ENCODE measurements around the gene LRRC56. TPM values are rescaled to one million over a fixed set of nuclear protein-coding genes. Genes with fewer than 3 reads are reported as not detected.

The LRRC56 gene
- total and polyA plus RNA-seq, 4 donors = 0.08 to 0.46 (median 0.20) TPM

DNA sequence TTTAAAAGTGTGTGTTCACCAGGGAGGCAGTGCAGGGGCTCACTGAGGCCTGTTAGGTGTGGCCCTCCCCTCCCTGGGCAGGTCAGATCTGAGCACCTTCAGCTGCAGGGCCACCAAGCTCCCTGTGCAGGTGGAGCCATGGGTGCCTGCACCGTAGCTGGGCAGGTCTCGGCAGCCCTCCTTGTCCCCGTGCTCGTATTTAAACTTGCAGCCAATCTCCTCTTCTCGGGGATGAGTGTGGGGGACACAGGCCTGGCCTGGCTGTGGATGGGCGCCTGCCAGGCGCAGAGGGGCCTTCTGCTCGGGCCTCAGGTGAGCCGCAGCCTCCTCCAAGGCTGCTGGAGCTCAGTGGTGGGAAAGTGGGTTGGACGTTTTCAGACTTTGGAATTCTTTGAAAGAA, 58.1 kb downstream of the LRRC56 start:
- Histone ChIP-seq H3K27me3 (ENCODE audit: control insufficient read depth in 4 of 4, insufficient read depth in 4 of 4, low read length in 3 of 4) (no peaks in the 10 kb centered on the region), H3K4me3 (ENCODE audit: low read depth in 1 of 3, low read length in 3 of 3) (no peak overlapping the region), H3K36me3 (ENCODE audit: control insufficient read depth in 4 of 4, insufficient read depth in 3 of 4, low read depth in 1 of 4, low read length in 3 of 4) (peaks cover 28 to 78% (median 53%) of the 10 kb centered on the region in 4 donors), H3K4me1 (ENCODE audit: control insufficient read depth in 4 of 4, insufficient read depth in 4 of 4, low read length in 3 of 4) (no peaks in the 10 kb centered on the region), H3K27ac (ENCODE audit: low read depth in 1 of 2, low read length in 2 of 2) (no peak overlapping the region), H3K9ac (ENCODE audit: low read depth in 1 of 2, low read length in 2 of 2) (no peak overlapping the region), H3K9me3 (ENCODE audit: control insufficient read depth in 4 of 4, low read length in 3 of 4) (no peaks in the 10 kb centered on the region)
- DNase-seq (ENCODE audit: low spot score) = no peak
- 96% methylated on average over 10 of the region's 10 CpGs for WGBS
- TF ChIP-seq GABPA (IDR thresholded peaks at IDR 0.05 in 1 of 2, conservative IDR thresholded peaks at IDR 0.05 in 1 of 2) (no peak), RXRA (IDR thresholded peaks at IDR 0.05) (no peak), HNF4G (IDR thresholded peaks at IDR 0.05) (no peak), NR2F2 (IDR thresholded peaks at IDR 0.05) (no peak), FOXA2 (IDR thresholded peaks at IDR 0.05) (no peak), EGR1 (IDR thresholded peaks at IDR 0.05; ENCODE audit: low read depth in 2 of 2) (no peak), TAF1 (conservative IDR thresholded peaks at IDR 0.05) (no peak), SP1 (IDR thresholded peaks at IDR 0.05) (no peak), YY1 (IDR thresholded peaks at IDR 0.05) (no peak), FOXA1 (IDR thresholded peaks at IDR 0.05) (no peak), JUND (IDR thresholded peaks at IDR 0.05) (no peak), RAD21 (IDR thresholded peaks at IDR 0.05) (no peak)
- TF ChIP-seq, protein P1, sequence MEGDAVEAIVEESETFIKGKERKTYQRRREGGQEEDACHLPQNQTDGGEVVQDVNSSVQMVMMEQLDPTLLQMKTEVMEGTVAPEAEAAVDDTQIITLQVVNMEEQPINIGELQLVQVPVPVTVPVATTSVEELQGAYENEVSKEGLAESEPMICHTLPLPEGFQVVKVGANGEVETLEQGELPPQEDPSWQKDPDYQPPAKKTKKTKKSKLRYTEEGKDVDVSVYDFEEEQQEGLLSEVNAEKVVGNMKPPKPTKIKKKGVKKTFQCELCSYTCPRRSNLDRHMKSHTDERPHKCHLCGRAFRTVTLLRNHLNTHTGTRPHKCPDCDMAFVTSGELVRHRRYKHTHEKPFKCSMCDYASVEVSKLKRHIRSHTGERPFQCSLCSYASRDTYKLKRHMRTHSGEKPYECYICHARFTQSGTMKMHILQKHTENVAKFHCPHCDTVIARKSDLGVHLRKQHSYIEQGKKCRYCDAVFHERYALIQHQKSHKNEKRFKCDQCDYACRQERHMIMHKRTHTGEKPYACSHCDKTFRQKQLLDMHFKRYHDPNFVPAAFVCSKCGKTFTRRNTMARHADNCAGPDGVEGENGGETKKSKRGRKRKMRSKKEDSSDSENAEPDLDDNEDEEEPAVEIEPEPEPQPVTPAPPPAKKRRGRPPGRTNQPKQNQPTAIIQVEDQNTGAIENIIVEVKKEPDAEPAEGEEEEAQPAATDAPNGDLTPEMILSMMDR (IDR thresholded peaks at IDR 0.05; ENCODE audit: low read depth, low read length, missing input control) = no peak
- TF ChIP-seq, protein P2, sequence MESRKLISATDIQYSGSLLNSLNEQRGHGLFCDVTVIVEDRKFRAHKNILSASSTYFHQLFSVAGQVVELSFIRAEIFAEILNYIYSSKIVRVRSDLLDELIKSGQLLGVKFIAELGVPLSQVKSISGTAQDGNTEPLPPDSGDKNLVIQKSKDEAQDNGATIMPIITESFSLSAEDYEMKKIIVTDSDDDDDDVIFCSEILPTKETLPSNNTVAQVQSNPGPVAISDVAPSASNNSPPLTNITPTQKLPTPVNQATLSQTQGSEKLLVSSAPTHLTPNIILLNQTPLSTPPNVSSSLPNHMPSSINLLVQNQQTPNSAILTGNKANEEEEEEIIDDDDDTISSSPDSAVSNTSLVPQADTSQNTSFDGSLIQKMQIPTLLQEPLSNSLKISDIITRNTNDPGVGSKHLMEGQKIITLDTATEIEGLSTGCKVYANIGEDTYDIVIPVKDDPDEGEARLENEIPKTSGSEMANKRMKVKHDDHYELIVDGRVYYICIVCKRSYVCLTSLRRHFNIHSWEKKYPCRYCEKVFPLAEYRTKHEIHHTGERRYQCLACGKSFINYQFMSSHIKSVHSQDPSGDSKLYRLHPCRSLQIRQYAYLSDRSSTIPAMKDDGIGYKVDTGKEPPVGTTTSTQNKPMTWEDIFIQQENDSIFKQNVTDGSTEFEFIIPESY (IDR thresholded peaks at IDR 0.05) = no peak
- TF ChIP-seq, protein P3, sequence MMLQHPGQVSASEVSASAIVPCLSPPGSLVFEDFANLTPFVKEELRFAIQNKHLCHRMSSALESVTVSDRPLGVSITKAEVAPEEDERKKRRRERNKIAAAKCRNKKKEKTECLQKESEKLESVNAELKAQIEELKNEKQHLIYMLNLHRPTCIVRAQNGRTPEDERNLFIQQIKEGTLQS (IDR thresholded peaks at IDR 0.05) = no peak
- TF ChIP-seq, protein P4, sequence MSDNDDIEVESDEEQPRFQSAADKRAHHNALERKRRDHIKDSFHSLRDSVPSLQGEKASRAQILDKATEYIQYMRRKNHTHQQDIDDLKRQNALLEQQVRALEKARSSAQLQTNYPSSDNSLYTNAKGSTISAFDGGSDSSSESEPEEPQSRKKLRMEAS (IDR thresholded peaks at IDR 0.05) = no peak
- TF ChIP-seq, protein P5, sequence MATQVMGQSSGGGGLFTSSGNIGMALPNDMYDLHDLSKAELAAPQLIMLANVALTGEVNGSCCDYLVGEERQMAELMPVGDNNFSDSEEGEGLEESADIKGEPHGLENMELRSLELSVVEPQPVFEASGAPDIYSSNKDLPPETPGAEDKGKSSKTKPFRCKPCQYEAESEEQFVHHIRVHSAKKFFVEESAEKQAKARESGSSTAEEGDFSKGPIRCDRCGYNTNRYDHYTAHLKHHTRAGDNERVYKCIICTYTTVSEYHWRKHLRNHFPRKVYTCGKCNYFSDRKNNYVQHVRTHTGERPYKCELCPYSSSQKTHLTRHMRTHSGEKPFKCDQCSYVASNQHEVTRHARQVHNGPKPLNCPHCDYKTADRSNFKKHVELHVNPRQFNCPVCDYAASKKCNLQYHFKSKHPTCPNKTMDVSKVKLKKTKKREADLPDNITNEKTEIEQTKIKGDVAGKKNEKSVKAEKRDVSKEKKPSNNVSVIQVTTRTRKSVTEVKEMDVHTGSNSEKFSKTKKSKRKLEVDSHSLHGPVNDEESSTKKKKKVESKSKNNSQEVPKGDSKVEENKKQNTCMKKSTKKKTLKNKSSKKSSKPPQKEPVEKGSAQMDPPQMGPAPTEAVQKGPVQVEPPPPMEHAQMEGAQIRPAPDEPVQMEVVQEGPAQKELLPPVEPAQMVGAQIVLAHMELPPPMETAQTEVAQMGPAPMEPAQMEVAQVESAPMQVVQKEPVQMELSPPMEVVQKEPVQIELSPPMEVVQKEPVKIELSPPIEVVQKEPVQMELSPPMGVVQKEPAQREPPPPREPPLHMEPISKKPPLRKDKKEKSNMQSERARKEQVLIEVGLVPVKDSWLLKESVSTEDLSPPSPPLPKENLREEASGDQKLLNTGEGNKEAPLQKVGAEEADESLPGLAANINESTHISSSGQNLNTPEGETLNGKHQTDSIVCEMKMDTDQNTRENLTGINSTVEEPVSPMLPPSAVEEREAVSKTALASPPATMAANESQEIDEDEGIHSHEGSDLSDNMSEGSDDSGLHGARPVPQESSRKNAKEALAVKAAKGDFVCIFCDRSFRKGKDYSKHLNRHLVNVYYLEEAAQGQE (IDR thresholded peaks at IDR 0.05) = no peak

DNA sequence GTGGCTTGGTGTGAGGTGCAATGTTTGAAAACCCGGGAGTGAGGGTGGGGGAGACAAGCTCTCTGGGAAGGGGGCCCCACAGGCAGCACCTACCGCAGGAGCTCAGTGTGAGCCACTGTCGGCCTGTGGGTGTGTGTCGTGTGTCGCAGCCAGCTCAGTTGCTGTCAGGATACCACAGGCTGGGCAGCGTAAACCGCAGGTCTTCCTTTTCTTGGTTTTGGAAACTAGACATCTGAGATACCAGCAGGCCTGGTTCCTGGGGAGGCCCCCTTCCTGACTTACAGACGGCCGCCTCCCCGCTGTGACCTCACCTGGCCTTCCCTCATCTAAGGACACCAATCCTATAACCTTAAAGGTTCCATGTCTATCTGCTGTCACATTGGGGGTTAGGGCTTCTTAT, 59.0 kb downstream of the LRRC56 start:
- no peak for DNase-seq (ENCODE audit: low spot score)
- peaks cover 27 to 79% (median 49%) of the 10 kb centered on the region in 4 donors for H3K36me3 ChIP-seq (ENCODE audit: control insufficient read depth in 4 of 4, insufficient read depth in 3 of 4, low read depth in 1 of 4, low read length in 3 of 4)
- no peak overlapping the region for H3K9ac ChIP-seq (ENCODE audit: low read depth in 1 of 2, low read length in 2 of 2)
- no peaks in the 10 kb centered on the region for H3K9me3 ChIP-seq (ENCODE audit: control insufficient read depth in 4 of 4, low read length in 3 of 4)
- no peak overlapping the region for H3K4me3 ChIP-seq (ENCODE audit: low read depth in 1 of 3, low read length in 3 of 3)
- H3K27me3 ChIP-seq (ENCODE audit: control insufficient read depth in 4 of 4, insufficient read depth in 4 of 4, low read length in 3 of 4) = no peaks in the 10 kb centered on the region
- 90% methylated on average over 10 of the region's 10 CpGs for WGBS
- no peak overlapping the region for H3K27ac ChIP-seq (ENCODE audit: low read depth in 1 of 2, low read length in 2 of 2)
- H3K4me1 ChIP-seq (ENCODE audit: control insufficient read depth in 4 of 4, insufficient read depth in 4 of 4, low read length in 3 of 4) = no peaks in the 10 kb centered on the region
- TF ChIP-seq, protein P2 (IDR thresholded peaks at IDR 0.05) = no peak
- TF ChIP-seq JUND (IDR thresholded peaks at IDR 0.05) (no peak), FOXA1 (IDR thresholded peaks at IDR 0.05) (no peak), YY1 (IDR thresholded peaks at IDR 0.05) (no peak), GABPA (IDR thresholded peaks at IDR 0.05 in 1 of 2, conservative IDR thresholded peaks at IDR 0.05 in 1 of 2) (no peak)
- TF ChIP-seq, protein P5 (IDR thresholded peaks at IDR 0.05) = no peak

Measured in liver (tissue), 9 donors.